Astrocyte of the cerebellum (primary cell): Measurements from ENCODE around the gene CHAF1B.

Experiments
- DNase-seq: peaks from one replicate; pipeline ENCODE4 v3.0.0-alpha.2; 2011; ENCODE audit warnings: low read depth
- H3K4me3 ChIP-seq: 2 replicates; pipeline ENCODE4 v1.5.1; 2011; ENCODE audit warnings: mild to moderate bottlenecking, low read depth, low read length, moderate library complexity
- in situ Hi-C: cut with HindIII; loops from 2 replicates; pipeline ENCODE4 v1.10.0; 2017; ENCODE audit warnings: low sequenced_read_pairs
- TF ChIP-seq, protein P1 (sequence below): IDR thresholded peaks from 2 replicates; pipeline ENCODE4 v1.5.1; 2012; ENCODE audit warnings: low read length, low read depth, moderate library complexity, mild to moderate bottlenecking; ENCODE audit errors: missing control alignments

Gene CHAF1B

DNA sequence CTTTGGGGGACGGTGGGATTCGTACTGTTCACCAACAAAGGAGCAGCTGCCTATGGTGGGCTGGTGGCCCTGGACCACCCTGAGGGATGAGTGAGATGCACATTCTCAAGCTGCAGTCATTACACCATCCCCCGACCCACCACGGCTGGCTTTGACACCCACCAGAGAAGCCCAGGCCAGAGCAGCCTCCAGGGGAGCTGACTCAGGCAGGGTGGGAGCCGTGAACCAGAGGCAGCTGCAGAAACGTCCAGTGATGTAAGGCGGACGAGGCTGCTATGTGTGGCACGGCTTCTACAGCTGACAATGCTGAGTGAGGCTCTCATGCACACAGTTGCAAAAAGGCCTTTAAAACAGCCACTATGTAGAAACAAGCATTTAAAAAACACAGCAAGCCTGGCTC, 40.1 kb downstream of the CHAF1B start:
- TF ChIP-seq, protein P1, sequence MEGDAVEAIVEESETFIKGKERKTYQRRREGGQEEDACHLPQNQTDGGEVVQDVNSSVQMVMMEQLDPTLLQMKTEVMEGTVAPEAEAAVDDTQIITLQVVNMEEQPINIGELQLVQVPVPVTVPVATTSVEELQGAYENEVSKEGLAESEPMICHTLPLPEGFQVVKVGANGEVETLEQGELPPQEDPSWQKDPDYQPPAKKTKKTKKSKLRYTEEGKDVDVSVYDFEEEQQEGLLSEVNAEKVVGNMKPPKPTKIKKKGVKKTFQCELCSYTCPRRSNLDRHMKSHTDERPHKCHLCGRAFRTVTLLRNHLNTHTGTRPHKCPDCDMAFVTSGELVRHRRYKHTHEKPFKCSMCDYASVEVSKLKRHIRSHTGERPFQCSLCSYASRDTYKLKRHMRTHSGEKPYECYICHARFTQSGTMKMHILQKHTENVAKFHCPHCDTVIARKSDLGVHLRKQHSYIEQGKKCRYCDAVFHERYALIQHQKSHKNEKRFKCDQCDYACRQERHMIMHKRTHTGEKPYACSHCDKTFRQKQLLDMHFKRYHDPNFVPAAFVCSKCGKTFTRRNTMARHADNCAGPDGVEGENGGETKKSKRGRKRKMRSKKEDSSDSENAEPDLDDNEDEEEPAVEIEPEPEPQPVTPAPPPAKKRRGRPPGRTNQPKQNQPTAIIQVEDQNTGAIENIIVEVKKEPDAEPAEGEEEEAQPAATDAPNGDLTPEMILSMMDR: no peak
- in situ Hi-C loops: no loop called here
- no peak for DNase-seq
- H3K4me3 ChIP-seq: no peak overlapping the region

DNA sequence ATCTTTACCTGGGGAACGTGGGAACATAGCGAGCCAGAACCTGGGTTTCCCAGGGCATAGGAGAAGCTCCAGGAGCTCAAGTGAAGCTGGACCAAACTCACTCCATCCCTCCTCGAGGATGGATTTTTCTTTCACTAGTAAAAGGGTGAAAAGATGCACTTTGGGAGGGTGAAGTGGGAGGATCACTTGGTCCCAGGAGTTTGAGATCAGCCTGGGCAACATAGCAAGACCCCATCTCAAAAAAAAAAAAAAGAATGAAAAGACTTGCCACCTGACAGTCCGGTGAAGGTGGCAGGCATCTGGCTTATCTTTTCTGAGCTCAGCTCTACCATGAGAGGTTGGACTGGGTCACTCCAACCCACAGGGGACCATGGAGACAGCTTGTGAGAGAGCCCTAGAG, 42.3 kb downstream of the CHAF1B start:
- in situ Hi-C loops: no loop called here
- TF ChIP-seq, protein P1: no peak

DNA sequence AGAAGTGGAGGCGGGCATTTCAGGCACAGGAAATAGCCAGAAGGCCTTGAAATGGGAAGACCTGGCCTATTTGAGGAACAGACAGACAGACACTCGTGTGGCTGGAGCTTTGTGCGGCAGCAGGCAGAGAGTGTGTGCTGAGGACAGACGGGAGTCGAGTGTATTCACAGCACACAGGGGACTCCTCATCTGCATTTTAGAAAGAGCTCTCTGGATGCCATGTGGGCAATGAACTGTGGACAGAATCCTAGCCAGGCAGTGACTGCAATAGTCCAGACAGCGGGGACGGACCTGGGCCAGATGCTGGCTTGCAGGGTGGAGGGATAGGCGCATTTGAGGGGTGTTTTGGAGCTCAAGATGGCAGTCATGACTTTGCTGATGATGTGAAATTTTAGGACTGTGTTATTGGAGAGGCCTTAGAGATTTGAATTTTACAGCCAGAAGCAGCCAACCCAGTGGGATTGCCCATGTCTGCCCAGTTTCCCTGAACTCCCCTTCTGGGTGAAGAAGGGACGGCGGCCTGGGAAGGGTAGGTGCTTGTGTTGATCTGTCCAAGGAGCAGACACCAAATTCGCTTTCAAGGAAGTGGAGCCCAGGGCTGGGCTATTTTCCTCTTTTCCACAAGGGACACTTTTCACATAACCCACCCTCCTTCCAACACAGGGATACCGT, 43.7 kb downstream of the CHAF1B start:
- in situ Hi-C loops: no loop called here
- peak; percentile 28 for DNase-seq

More for the DNA sequence above, 42.3 kb downstream of the CHAF1B start:
- no peak overlapping the region for H3K4me3 ChIP-seq
- DNase-seq: no peak

DNA sequence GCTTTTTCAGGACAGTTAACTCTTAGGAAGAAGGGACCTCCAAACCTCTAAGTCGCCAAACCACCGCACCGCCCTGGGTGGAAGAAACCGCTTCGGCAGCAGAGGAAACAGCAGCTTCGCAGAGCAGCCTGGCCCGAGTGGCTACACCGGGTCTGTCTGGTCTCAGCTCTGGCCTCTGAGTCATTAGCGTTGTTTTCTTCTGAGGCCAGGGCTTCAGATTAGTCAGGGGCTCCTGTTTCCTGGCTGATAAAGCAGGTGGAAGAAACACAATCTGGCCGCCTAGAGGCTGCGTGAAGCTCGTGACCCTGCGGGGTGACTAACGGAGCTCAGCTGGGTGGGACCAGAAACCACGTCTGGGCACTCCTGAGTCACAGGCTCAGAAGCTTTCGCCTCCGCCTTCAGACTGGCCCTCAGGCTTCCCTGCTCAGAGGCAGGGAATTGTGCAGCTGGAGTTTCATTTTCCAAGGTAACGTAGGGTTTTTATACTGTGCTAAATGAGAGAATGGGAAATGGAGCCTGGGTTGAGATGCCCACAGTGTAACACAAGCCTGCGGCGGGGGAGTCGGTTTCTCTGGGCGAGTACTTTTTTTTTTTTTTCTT, 44.9 kb downstream of the CHAF1B start:
- TF ChIP-seq, protein P1: no peak
- peak; percentile 97 for DNase-seq
- in situ Hi-C loops: no loop called here
- H3K4me3 ChIP-seq: peak overlapping the region; percentile 16

More for the DNA sequence above, 43.7 kb downstream of the CHAF1B start:
- TF ChIP-seq, protein P1: no peak
- no peak overlapping the region for H3K4me3 ChIP-seq

DNA sequence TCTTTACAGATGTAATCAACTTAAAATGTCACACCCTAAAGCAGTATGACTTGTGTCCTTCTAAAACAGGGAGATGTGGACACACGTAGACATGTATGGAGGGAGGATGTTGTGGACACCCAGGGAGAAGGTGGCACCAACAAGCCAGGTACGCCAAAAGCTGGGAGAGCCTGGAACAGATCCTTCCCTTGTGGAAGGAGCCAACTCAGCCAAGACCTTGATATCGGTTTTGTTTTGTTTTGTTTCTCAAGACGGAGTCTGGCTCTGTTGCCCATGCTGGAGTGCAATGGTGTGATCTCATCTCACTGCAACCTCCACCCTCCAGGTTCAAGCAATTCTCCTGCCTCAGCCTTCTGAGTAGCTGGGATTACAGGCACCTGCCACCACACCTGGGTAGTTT, 45.6 kb downstream of the CHAF1B start:
- no peak overlapping the region for H3K4me3 ChIP-seq
- TF ChIP-seq, protein P1: no peak
- no peak for DNase-seq
- in situ Hi-C loops: no loop called here

DNA sequence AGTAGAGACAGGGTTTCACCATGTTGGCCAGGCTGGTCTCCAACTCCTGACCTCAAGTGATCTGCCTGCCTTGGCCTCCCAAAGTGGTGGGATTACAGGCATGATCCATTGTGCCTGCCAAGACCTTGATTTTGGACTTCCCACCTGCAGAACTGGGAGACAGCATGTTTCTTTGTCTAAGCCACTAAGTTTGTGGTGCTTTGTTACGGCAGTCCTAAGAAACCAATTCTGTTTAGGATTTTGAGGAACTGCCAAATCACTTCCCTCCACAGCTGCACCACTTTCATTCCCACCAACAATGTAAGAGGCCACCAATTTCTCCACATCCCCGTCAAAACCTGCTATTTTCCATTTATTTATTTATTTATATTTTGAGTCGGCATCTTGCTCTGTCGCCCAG, 46.1 kb downstream of the CHAF1B start:
- in situ Hi-C loops: no loop called here
- DNase-seq: no peak
- no peak overlapping the region for H3K4me3 ChIP-seq
- TF ChIP-seq, protein P1: no peak
